HepG2 (cell line): ENCODE results near the gene BBC3. TPM values are rescaled to one million over a fixed set of nuclear protein-coding genes. Genes with fewer than 3 reads are reported as not detected.
A peak's percentile ranks its signal among the peaks of the same experiment; 100 is the strongest.

Experiments used
- EED ChIP-seq: sonication (generic); formaldehyde crosslinking; IDR thresholded peaks from 2 replicates; pipeline ENCODE4 v1.5.0; 2020; ENCODE audit warnings: mild to moderate bottlenecking, missing genetic modification reagents
- ETV5 ChIP-seq: IDR thresholded peaks from 2 replicates; pipeline ENCODE4 v1.6.1; 2018; ENCODE audit warnings: missing biosample characterization, missing genetic modification reagents, inconsistent platforms, borderline replicate concordance
- GTF2F1 ChIP-seq: fragments of 150-350 bp; IDR thresholded peaks from 2 replicates; pipeline ENCODE4 v1.6.1; 2014; ENCODE audit warnings: low read length
- MAZ ChIP-seq, 2 experiments: sonication (generic) in 1 of 2; formaldehyde crosslinking in 1 of 2; IDR thresholded peaks; 2 replicates each; pipeline versions ENCODE4 v1.5.0 to v1.6.1; 2012 to 2020; ENCODE audit warnings: low read depth in 2 of 2, mild to moderate bottlenecking in 2 of 2, borderline replicate concordance in 1 of 2, improper control_type of control experiment in 1 of 2, low read length in 1 of 2, missing genetic modification reagents in 1 of 2, moderate library complexity in 1 of 2
- NFIC ChIP-seq: IDR thresholded peaks from 2 replicates; pipeline ENCODE4 v1.6.1; 2012; ENCODE audit warnings: mild to moderate bottlenecking, low read length, inconsistent platforms
- NONO ChIP-seq, 2 experiments: fragments of 450-650 bp in 1 of 2; sonication (generic) in 1 of 2; formaldehyde crosslinking in 1 of 2; IDR thresholded peaks in 1 of 2; conservative IDR thresholded peaks in 1 of 2; 2 replicates each; pipeline versions ENCODE4 v1.6.1 to v1.8.0; 2017 to 2022; ENCODE audit warnings: mild to moderate bottlenecking in 1 of 2, missing genetic modification reagents in 1 of 2, moderate library complexity in 1 of 2
- PHF21A ChIP-seq: sonication (generic); formaldehyde crosslinking; IDR thresholded peaks from 2 replicates; pipeline ENCODE4 v1.5.0; 2020; ENCODE audit warnings: mild to moderate bottlenecking, missing genetic modification reagents
- SIX4 ChIP-seq: sonication (generic); formaldehyde crosslinking; IDR thresholded peaks from 2 replicates; pipeline ENCODE4 v1.4.0; 2020; ENCODE audit warnings: missing genetic modification reagents
- THYN1 ChIP-seq: sonication (generic); formaldehyde crosslinking; IDR thresholded peaks from 2 replicates; pipeline ENCODE4 v1.8.1; 2023; ENCODE audit warnings: low read depth, mild to moderate bottlenecking, moderate library complexity, missing genetic modification reagents, borderline replicate concordance
- ZFP82 ChIP-seq: sonication (generic); formaldehyde crosslinking; IDR thresholded peaks from 2 replicates; pipeline ENCODE4 v1.5.1; 2020; ENCODE audit warnings: mild to moderate bottlenecking, missing genetic modification reagents, borderline replicate concordance
- ZNF205 ChIP-seq: IDR thresholded peaks from 2 replicates; pipeline ENCODE4 v1.6.1; 2018; ENCODE audit warnings: missing biosample characterization, missing genetic modification reagents
- ZNF281 ChIP-seq: sonication (generic); formaldehyde crosslinking; IDR thresholded peaks from 2 replicates; pipeline ENCODE4 v1.4.0; 2020; ENCODE audit warnings: missing genetic modification reagents, borderline replicate concordance
- ZNF563 ChIP-seq: sonication (generic); formaldehyde crosslinking; IDR thresholded peaks from 2 replicates; pipeline ENCODE4 v1.8.0; 2022; ENCODE audit warnings: mild to moderate bottlenecking, moderate library complexity, missing genetic modification reagents
- ZNF589 ChIP-seq: sonication (generic); formaldehyde crosslinking; conservative IDR thresholded peaks from 2 replicates; pipeline ENCODE4 v1.8.0; 2022; ENCODE audit warnings: mild to moderate bottlenecking, moderate library complexity, missing genetic modification reagents
- ZNF687 ChIP-seq: sonication (generic); formaldehyde crosslinking; IDR thresholded peaks from 2 replicates; pipeline ENCODE4 v1.5.1; 2020; ENCODE audit warnings: mild to moderate bottlenecking, missing genetic modification reagents, moderate library complexity
- ZNF710 ChIP-seq: sonication (generic); formaldehyde crosslinking; IDR thresholded peaks from 2 replicates; pipeline ENCODE4 v1.5.0; 2020; ENCODE audit warnings: mild to moderate bottlenecking, missing genetic modification reagents, borderline replicate concordance
- ZSCAN9 ChIP-seq: IDR thresholded peaks from 2 replicates; pipeline ENCODE4 v1.6.1; 2016; ENCODE audit warnings: borderline replicate concordance
- polyA plus RNA-seq, 8 experiments: library from polyadenylated mRNA; depleted of rRNA in 3 of 8; stranded (reverse) in 7 of 8; unstranded in 1 of 8; fragments of >200 nt; fragmentation: Illumina TruSeq in 4 of 8; extraction: Trizol in 4 of 8; gene quantifications; 2 replicates each; pipeline versions ENCODE4 v1.2.1 to v1.2.3, GENCODE V29; 2011 to 2016; ENCODE audit warnings: low read depth in 4 of 8, missing spikeins in 1 of 8, mixed read lengths in 1 of 8; ENCODE audit not compliant: insufficient read depth in 1 of 8
- total RNA-seq, 5 experiments: library from RNA; depleted of rRNA; stranded (reverse); fragments of >200 nt; fragmentation: Illumina TruSeq; extraction: Trizol; gene quantifications; 2 replicates each; pipeline ENCODE4 v1.2.3, GENCODE V29; 2016; ENCODE audit warnings: low read depth in 1 of 5

BBC3 gene
- total and polyA plus RNA-seq, 2 of the 13 experiments (the other 11 are each of a cell fraction or from before 2014, with no cell fraction given), result 6.1 to 8.8 TPM

GRCh38 chr19:47240996-47241918 lies 10.3 kb upstream of the BBC3 start (continued):
- peak; percentile 84 for TF ChIP-seq ZNF281 (CRISPR knock-in tag)
- TF ChIP-seq THYN1 (CRISPR knock-in tag), result no peak
- no peak for TF ChIP-seq PHF21A
- TF ChIP-seq ZSCAN9 (CRISPR knock-in tag), result no peak
- TF ChIP-seq SIX4, result no peak
- no peak for TF ChIP-seq NONO (IDR thresholded peaks at IDR 0.05)
- peak; percentile 42; the same call in 1 of the 2 replicates for TF ChIP-seq NONO (CRISPR knock-in tag; conservative IDR thresholded peaks at IDR 0.05)
- TF ChIP-seq ZNF589 (CRISPR knock-in tag), result 0 out of 2 replicates have a peak, but pooled peaks have one; percentile 26
- TF ChIP-seq ZNF687, result peak; percentile 58
- no peak for TF ChIP-seq ZNF205
- no peak for TF ChIP-seq ZNF563 (CRISPR knock-in tag)
- no peak for TF ChIP-seq NFIC
- TF ChIP-seq ETV5 (CRISPR knock-in tag), result peak; percentile 34; the same call in 1 of the 2 replicates
- TF ChIP-seq GTF2F1, result no peak
- TF ChIP-seq ZFP82 (CRISPR knock-in tag), result no peak
- no peak; the same call in 1 of the 2 replicates for TF ChIP-seq MAZ (IDR thresholded peaks at IDR 0.05; ENCODE audit: borderline replicate concordance, low read depth, low read length)
- TF ChIP-seq MAZ (CRISPR knock-in tag; IDR thresholded peaks at IDR 0.05; ENCODE audit: low read depth), result peak; percentile 78; the same call in 1 of the 2 replicates
- peak; percentile 56; the same call in 1 of the 2 replicates for TF ChIP-seq EED (CRISPR knock-in tag)
- TF ChIP-seq ZNF710 (CRISPR knock-in tag), result no peak
